GM12892 (cell line): ENCODE data around the gene ZHX3.

Experiments
- POLR2A ChIP-seq: IDR thresholded peaks from 2 replicates; pipeline ENCODE4 v1.6.1; 2011; ENCODE audit warnings: low read depth, low read length, control low read depth
- POLR2AphosphoS5 ChIP-seq: IDR thresholded peaks from 2 replicates; pipeline ENCODE4 v1.6.1; 2011; ENCODE audit warnings: low read depth, low read length, control low read depth

- TF ChIP-seq POLR2A (no peak), POLR2AphosphoS5 (no peak)
Observed at GRCh38 chr20:41229259-41229658, 88.3 kb downstream of the ZHX3 start.
